ELR (cell line): ENCODE results near the gene CLK1.

ENCODE experiments used
- DNase-seq: peaks from one replicate; pipeline ENCODE4 v3.0.0-alpha.2; 2015; ENCODE audit warnings: low read depth

Gene CLK1

GRCh38 chr2:200811333-200812121 lies 52.9 kb downstream of the CLK1 start, which contains the start of gene BZW1:
Gene BZW1, plus strand, starts transcription at chr2:200811910. Its CDS starts 1,308 bp downstream, at chr2:200813218.
- DNase-seq: peak; percentile 99

DNA sequence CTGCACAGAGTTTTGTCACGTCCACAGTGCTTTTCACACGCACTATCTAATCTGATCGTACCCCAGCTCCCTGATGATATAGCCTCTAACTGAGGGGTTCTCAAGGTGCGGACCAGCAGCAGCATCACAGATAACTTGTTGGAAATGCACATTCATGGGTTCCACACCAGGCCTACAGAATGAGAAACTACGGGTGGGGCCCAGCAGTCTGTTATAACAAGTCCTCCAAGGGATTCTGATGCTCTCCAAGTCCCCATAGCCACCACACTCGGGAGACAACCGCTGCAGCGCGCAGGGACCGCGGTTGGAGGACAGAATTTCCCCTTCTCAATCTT lies 53.5 kb downstream of the CLK1 start:
- DNase-seq: no peak

DNA sequence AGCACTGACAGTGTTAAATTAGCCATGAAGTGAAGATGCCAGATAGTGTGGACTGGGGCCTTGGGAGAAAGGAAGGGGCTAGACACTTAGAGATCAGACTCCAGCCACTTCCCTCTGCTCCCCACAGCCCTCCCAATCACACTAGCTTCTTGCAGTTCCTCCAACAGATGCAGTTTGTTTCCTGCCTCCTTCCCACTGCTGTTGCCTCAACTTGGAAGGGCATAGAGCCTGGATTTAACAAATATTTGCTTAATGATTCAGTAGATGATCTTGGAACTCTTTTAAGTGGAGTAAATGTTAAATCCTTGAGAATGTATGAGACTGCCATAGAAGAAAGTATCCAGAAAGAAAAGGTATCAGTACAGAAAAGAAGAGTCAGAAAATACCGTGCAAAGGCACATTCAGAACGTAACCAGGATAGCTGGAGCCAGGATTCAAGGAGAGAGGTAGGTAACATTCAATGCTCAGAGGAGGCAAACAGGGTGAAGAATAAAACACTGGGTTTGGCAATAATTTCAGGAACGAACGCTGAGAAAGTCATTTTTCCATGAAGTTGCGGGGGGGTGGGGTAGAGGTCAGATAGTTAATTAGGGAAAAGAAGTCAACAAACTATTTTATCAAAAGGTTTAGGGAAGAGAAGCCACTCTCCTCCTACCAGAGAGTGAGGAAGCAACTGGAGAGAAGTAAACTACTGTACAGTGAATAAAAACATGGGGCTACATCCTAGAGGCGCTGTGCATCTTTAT lies 54.0 kb downstream of the CLK1 start:
- peak; percentile 67 for DNase-seq

DNA sequence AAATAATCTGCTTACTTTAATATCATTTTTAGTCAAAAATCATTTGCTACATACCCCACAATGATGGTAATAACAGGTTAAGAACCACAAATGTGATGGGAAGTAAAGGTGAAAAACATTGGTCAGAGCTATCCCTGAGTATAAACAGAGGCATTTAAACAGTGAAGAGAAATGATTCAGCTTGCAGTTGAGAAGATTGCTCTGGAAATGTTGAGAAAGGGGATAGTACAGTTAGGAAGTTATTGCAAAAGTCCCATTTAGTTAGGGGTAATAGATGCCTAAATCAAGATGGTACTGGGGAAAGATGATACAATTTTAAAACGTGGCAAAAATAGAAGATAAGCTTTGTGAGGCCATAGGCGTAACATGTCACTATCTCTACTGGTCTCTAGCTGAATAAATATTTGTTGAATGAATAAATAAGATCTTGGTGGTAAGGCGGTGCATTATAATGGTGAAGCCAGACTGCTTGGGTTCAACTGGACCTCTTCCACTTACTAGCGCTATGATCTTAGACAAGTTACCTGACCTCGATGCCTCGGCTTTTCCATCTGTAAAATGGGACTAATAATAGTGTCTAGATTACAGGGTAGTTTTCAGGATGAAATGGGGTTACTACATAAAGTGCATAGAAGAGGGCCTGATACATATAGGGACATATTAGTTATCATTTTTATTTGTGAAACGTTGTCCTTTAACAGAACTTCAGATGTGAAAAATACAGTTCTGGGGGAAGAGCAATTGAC lies 54.8 kb downstream of the CLK1 start:
- no peak for DNase-seq
